IPS DF 4.7 (cell line): Measurements from ENCODE around the gene AGTR1.
"Not testable (repeated sequence)": the region's sequence is repeated elsewhere in the genome, so short reads cannot be mapped to it uniquely, and the experiment has no call there.

Source experiments
- DNase-seq: peaks from one replicate; pipeline ENCODE4 v3.0.0-alpha.2; 2013; ENCODE audit warnings: low spot score; ENCODE audit errors: extremely low read depth

Gene AGTR1

DNA sequence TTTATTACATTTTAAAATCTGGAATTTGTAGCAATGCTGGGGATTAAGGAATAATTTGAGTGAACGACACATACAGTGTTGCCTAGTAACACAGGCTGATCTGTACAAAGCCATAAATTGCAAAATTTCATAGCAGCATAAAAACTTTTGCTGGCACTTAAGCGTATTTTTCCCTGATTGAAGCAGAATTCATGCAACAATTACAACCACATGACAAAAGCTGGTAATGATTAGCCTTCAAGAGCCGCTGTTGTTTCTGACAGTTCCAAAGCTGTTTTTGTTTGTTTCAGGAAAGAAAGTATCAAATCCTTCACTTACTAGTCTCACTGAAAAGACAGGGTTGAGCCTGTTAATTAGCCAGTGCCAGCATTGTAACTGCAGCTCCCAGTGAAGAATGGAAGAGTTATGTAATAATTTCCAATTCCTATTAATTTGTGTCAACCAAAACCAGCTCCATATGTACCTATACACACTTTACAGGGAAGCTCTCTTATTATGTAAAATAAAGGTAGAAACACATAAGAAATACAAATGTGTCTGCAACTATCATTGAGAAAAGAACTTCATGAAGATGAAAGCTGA lies 60.7 kb downstream of the AGTR1 start:
- DNase-seq: no peak

DNA sequence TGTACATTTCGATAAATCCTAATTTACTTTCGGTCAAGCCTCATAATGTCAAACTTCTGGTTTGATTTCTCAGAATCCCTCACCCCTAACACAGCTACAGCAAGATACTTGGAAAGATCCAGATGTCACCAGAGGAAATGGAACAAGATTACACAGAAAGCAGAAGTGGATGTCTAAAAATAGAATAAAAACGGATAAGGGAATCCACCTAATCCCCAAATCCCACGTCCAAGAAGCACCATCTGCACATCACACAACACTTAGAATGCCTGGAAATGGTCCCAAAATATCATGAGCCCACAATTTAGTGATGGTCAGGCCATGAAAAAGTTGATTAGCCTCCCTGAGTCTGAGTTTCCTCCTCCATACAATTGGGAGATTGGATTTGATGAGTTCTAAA lies 61.7 kb downstream of the AGTR1 start:
- DNase-seq: no peak

DNA sequence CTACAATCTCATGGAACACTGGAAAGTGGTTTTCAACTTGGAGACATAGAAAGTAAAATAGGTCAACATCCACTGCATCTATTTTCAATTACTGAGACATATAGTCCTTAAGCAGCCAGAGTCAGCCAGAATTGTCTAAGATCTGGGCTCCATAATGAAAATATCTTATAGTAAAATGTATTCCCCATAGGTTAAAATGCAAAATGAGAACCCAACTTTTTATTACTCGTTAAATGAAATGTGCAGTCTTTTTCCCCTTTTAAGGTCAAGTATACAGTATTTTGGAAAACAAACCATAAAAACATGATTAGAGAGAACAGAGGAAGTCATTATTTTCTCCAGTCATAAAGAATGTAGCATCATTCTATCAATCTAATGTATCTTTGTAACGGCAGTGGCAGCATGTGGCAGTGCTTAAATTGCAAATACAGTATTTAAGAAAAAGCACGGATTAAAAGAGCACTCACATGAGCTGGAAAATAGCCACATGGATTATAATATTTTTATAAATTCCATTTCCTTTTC lies 65.5 kb downstream of the AGTR1 start:
- DNase-seq: no peak

DNA sequence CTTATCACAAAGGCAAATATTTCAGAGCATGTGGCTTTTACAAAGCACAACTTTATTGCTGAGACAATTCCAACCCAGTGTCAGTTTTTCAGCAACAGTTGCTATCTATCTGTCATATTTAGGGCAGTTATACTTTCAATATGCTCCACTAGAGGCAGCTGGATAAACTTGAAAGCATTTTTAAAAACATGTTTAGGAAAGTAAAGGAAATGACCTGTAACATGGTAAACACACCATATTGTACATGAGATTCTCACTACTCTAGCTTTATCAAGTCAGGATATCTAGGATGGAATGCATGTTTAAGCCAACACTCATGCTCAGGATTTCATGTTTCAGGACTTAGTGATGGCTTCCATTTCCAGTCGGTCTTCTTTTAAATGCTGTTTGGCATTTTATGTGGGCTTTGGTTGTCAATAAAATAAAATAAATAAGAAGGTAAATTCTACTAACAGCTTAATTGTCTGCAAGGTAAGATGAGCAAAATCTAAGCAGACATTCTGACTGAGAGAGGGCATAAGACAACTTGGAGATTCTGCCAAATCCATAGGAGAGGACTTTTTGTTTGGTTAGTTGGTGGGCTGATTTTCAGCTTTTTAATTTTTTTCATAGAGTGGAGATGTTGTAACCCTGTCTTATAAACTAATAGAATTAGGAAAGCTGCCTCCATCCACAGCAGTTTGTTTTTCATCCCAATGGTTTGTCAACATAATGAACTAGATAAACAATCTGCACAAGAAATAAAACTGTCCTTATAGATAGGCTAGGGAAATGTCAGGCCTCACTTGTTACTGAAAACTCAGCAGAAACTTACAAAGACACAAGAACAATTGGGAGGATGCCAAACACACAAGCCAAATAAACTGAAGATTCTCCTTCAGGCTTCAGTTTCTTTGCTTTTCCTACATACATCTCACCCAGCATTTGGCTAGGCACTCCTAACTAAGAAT lies 66.6 kb downstream of the AGTR1 start:
- DNase-seq: no peak

DNA sequence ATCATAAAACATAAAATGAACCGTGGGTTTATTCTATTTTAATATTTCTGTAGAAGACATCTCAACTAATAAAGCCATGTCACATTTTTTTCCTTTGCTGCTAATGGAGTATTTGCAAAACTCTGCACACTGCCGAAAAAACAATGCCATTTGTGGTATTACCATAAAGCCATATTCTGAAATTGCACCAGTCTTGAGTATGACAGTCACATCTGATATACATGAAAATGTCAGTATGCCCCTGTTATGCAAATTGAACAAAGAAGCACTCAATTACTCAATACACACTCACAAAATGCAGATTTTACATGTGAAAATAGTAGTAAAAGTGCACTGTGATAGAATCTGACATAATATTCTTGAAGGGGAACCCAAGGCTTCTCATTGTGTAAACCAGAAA lies 74.7 kb downstream of the AGTR1 start:
- no peak for DNase-seq

DNA sequence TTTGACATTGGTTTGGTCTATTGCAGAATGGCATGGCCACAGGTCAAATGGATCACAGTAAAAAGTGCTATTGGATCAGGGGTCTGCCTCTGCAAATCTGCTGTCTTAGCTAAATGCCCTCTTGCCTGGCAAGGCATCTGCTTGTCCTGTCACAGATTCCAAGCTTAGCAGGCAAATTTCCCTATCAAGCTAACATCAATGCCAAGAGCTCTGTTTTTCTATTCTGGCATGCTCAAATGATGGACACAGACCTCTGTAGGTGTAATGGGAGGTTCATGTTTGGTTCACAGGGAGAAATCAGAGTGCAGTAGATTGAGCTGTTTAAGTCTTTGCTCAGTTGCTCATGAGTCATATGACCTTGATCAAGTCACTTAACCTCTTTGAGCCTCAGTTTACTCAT lies 75.1 kb downstream of the AGTR1 start:
- no peak for DNase-seq

DNA sequence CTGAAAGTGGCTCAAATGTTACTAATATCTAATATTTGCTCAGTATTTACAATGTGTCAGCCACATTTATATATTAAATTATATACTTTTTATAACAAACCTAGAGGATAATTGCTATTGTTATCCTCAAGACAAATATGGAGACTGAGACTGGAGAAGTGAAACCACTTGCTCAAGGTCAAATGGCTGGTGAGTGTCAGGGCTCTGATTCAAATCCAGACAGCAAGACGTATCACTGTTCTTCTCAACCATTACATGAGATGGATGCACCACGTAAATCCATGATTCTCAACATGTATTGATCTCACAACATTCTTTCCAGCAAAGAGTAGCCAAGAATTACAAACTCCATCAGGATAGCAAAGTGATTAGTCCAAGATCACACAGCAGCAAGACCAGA lies 76.1 kb downstream of the AGTR1 start:
- no peak for DNase-seq

DNA sequence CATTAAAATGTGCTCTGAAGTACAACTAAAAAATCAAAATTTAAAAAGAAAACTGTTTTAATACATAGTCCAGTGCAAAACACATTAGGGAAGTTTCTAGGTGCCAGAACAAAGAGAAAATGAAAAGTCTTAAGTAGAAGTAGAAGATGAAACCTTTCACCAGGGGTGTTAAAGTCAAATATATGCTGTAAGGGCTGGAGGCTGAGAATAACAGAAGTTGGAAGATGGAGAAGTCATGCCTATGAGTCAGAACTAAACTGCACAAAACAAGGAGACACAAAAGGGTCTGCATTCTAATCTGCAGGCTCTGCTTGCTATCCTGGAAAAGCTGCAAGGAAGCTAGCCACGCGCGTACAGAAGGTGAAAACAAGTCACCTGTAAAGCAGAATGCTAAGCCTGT lies 81.2 kb downstream of the AGTR1 start:
- no peak for DNase-seq

DNA sequence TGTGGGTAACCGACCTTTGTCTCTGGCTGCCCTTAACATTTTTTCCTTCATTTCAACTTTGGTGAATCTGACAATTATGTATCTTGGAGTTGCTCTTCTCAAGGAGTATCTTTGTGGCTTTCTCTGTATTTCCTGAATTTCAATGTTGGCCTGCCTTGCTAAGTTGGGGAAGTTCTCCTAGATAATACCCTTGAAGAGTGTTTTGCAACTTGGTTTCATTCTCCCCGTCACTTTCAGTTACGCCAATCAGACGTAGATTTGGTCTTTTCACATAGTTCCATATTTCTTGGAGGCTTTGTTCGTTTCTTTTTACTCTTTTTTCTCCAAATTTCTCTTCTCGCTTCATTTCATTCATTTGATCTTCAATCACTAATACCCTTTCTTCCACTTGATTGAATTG lies 87.3 kb downstream of the AGTR1 start:
- not testable (repeated sequence) for DNase-seq

DNA sequence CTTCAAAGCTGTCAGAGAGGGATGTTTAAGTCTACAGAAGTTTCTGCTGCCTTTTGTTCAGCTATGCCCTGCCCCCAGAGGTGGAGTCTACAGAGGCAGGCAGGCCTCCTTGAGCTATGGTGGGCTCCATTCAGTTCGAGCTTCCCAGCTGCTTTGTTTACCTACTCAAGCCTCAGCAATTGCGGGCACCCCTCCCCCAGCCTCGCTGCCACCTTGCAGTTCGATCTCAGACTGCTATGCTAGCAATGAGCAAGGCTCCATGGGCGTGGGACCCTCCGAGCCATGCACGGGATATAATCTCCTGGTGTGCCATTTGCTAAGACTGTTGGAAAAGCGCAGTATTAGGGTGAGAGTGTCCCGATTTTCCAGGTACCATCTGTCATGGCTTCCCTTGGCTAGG lies 88.5 kb downstream of the AGTR1 start:
- DNase-seq: not testable (repeated sequence)

DNA sequence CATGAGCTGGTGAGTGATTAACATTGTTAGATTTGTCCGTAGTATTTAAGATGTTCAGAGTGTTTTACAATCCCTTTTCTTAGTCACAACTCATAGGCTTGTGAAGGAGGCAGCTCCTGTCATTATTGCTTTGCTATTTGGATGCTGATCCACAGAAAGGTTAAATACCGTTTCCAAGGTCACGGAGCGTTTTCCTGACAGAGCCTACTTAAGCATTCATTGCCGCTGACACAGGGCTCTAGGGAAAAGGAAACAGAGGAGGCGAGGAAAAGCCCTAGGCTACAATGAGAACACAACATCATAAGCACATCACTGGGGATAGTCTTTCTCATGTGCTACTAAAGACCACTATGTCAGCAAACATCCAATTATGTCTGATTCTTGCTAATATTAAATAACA lies 91.4 kb downstream of the AGTR1 start:
- DNase-seq: no peak

DNA sequence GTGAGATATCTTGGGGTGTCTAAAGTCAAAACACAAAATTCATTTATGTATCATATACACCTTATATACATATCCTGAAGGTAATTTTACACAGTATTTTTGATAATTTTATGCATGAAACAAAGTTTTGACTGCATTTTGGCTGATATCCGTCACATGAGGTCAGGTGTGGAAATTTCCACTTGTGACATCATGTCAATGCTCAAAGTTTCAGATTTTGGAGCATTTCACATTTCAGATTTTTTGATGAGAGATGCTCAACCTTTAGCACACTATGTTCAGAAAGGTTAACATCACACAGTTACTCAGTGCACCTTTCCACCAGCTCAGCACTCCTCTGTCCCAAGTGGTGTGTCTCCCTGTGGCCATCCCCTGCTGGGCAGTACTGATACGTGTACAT lies 92.2 kb downstream of the AGTR1 start:
- DNase-seq: no peak

DNA sequence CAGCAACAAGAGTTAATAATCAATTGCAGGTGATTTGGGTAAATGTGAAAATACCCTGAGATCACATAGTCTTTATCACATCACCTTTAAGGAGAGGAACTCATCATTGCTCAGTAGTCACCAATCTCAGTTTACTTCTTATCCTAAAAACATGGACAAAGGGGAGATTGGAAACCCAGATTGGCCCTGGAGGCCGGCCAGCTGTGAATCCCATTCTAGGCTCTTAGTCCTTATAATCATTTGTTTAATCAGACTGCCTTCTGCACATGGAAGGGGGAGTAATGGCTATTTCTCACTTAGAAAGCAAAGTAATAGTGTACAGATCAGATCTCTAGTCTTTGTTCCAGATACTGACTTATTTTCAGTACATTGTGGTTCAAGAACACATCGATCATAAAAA lies 92.7 kb downstream of the AGTR1 start:
- DNase-seq: no peak

DNA sequence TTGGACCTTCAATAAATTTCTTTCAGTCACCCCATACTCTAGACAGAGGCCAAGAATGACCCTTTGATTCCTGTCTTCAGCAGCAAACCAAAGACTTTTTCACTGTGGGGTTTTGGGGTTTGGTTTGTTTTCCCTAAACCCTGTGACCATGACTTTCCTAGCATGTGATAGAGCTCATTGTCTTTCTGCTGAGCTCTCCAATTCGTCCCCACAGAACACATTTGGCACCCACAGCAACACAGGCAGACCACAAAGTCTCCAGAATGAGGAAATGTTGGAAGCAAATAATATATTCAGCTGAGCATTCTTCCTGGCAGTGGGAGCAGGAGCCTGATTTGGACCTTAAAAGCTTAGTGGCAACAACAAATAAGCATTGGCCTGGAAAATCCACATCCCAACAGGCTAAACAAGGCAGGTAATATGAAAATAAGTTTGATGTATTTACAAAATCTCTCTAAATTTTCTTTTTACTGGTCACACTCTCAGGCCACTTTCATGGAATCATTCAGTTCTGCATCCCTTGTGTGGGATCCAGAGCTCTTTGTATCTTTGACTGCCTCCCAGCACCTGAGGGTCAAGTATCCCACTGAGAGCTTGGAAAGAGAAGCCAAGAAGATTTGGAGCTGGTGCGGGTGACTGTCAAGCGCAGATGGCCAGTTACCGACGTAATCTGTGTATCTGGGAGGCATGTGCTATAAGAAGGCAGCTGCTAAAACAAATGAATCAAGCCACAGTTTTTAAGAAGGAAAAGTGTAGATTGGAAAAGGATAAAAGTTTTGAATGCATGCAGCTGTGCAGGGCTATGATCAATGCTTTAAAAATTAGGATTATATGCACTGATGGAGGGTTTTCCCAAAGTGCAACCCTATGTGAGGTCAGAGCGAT lies 93.4 kb downstream of the AGTR1 start:
- DNase-seq: no peak

DNA sequence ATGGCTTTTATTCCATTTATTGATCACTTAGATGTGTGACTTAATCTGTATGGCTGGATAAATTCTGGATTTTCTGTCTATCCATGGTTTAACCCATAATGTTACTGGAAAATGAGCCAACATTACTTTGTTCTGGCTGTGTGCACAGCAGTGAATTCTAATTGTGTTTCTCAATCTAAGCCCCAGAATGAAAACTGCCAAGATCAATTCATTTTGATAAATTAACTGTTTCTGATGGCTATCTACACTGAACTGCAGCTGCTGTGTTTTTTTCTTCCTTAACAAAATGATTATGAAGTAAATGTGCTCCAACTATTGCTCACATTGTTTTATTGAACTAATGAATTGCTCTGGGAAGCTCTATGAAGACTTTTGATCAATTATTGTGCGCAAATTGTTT lies 94.2 kb downstream of the AGTR1 start:
- no peak for DNase-seq

DNA sequence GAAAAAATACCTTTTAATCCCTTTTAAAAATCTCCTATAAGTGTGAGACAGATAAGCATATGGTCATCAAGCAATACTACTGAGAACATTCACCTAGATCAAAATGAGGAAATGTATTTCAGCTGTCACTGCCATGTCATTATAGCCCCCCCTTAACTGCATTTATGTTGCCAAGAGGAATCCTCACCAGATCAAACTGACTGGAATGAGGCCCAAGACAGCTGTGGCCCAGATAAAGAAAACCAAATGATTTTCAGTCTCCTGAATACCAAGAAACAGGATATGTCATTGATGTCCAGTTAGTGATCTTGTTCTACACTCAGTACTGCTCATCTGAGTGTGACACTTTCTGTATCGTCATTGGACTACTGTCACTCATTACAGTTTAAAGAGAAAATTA lies 94.8 kb downstream of the AGTR1 start:
- no peak for DNase-seq
